Measurements from ENCODE around the gene HCFC1. TPM values are rescaled to one million over a fixed set of nuclear protein-coding genes. Genes with fewer than 3 reads are reported as not detected.

HCFC1 gene
- total RNA-seq, 1 experiment from 2014 or later: 79.9 TPM

GRCh38 chrX:154004315-154004714, 32.7 kb upstream of the HCFC1 start:
- Histone ChIP-seq H4K20me1 (ENCODE audit: insufficient read depth) (no peaks in the 10 kb centered on the region), H3F3A (ENCODE audit: insufficient read depth, low read depth) (peaks cover 9% of the 10 kb centered on the region; the same call in 1 of the 2 replicates), H3K4me3 (no peak overlapping the region), H3K27me3 (ENCODE audit: insufficient read depth, low read depth) (no peaks in the 10 kb centered on the region), H3K79me2 (ENCODE audit: low read depth) (no peaks in the 10 kb centered on the region), H3K27ac (no peak overlapping the region), H3K4me2 (no peak overlapping the region), H2AFZ (no peak overlapping the region), H3K36me3 (ENCODE audit: low read depth) (no peaks in the 10 kb centered on the region), H3K9me3 (ENCODE audit: insufficient read depth, low read depth) (no peaks in the 10 kb centered on the region), H3K9me2 (ENCODE audit: insufficient read depth) (no peaks in the 10 kb centered on the region), H3K4me1 (replicated peaks; ENCODE audit: insufficient read depth) (peaks cover 15% of the 10 kb centered on the region)
- no peak for DNase-seq
- ChIA-PET POLR2A (ENCODE audit: unreplicated experiment) (no interaction called here), CTCF (no interaction called here)
- no TSS peak for BruUV-seq (replicated peaks)
- TF ChIP-seq EZH2 (IDR thresholded peaks at IDR 0.05; ENCODE audit: low read depth) (no peak), CTCF (conservative IDR thresholded peaks at IDR 0.05) (no peak)
- intact Hi-C loops (cut with micrococcal nuclease; ENCODE audit: unreplicated experiment): no loop called here

GRCh38 chrX:154002215-154002719, 30.6 kb upstream of the HCFC1 start:
- POLR2A ChIA-PET (ENCODE audit: unreplicated experiment): no interaction called here
- no peak overlapping the region; the same call in 1 of the 2 replicates for H3K4me2 ChIP-seq
- intact Hi-C loops (cut with micrococcal nuclease; ENCODE audit: unreplicated experiment): loop anchor here (2.0 kb wide), 1 partner anchor 31 kb away; the partner anchor contains the start of gene HCFC1

GRCh38 chrX:154000051-154000450, 28.4 kb upstream of the HCFC1 start:
- Histone ChIP-seq H3K4me1 (replicated peaks; ENCODE audit: insufficient read depth) (peaks cover 15% of the 10 kb centered on the region), H3K27ac (peak overlapping the region; percentile 17; the same call in 1 of the 2 replicates), H3K36me3 (ENCODE audit: low read depth) (no peaks in the 10 kb centered on the region), H3K9me3 (ENCODE audit: insufficient read depth, low read depth) (no peaks in the 10 kb centered on the region), H3F3A (ENCODE audit: insufficient read depth, low read depth) (peaks cover 9% of the 10 kb centered on the region; the same call in 1 of the 2 replicates), H2AFZ (no peak overlapping the region), H3K27me3 (ENCODE audit: insufficient read depth, low read depth) (no peaks in the 10 kb centered on the region), H3K9me2 (ENCODE audit: insufficient read depth) (no peaks in the 10 kb centered on the region), H4K20me1 (ENCODE audit: insufficient read depth) (no peaks in the 10 kb centered on the region), H3K79me2 (ENCODE audit: low read depth) (no peaks in the 10 kb centered on the region), H3K4me3 (no peak overlapping the region), H3K4me2 (peak overlapping the region; percentile 64)
- no peak for TF ChIP-seq EZH2 (IDR thresholded peaks at IDR 0.05; ENCODE audit: low read depth)
- no peak for TF ChIP-seq CTCF (conservative IDR thresholded peaks at IDR 0.05)
- no TSS peak for BruUV-seq (replicated peaks)
- DNase-seq: peak; percentile 47 to 71
- ChIA-PET POLR2A (ENCODE audit: unreplicated experiment) (no interaction called here), CTCF (no interaction called here)
- intact Hi-C loops (cut with micrococcal nuclease; ENCODE audit: unreplicated experiment): no loop called here

More at GRCh38 chrX:154002215-154002719, 30.6 kb upstream of the HCFC1 start:
- BruUV-seq (replicated peaks): no TSS peak
- no peaks in the 10 kb centered on the region for H3K9me3 ChIP-seq (ENCODE audit: insufficient read depth, low read depth)
- H3K9me2 ChIP-seq (ENCODE audit: insufficient read depth): no peaks in the 10 kb centered on the region
- H4K20me1 ChIP-seq (ENCODE audit: insufficient read depth): no peaks in the 10 kb centered on the region
- TF ChIP-seq CTCF (conservative IDR thresholded peaks at IDR 0.05): no peak
- no peak for TF ChIP-seq EZH2 (IDR thresholded peaks at IDR 0.05; ENCODE audit: low read depth)
- peaks cover 9% of the 10 kb centered on the region; the same call in 1 of the 2 replicates for H3F3A ChIP-seq (ENCODE audit: insufficient read depth, low read depth)
- H3K27ac ChIP-seq: peak overlapping the region; percentile 58
- H3K79me2 ChIP-seq (ENCODE audit: low read depth): no peaks in the 10 kb centered on the region
- no peak overlapping the region for H2AFZ ChIP-seq
- H3K4me1 ChIP-seq (replicated peaks; ENCODE audit: insufficient read depth): peaks cover 15% of the 10 kb centered on the region
- peak; percentile 45 to 76 for DNase-seq
- no peaks in the 10 kb centered on the region for H3K36me3 ChIP-seq (ENCODE audit: low read depth)
- no peaks in the 10 kb centered on the region for H3K27me3 ChIP-seq (ENCODE audit: insufficient read depth, low read depth)
- no peak overlapping the region for H3K4me3 ChIP-seq
- CTCF ChIA-PET: interaction anchor here (0.6 kb wide), 1 partner anchor 124 kb away, joined by 3 read pairs; no protein-coding TSS in a partner anchor
